ENCODE results near the gene NEGR1.

The NEGR1 gene

GRCh38 chr1:71526824-71527223 is 755.5 kb downstream of the NEGR1 start:
- no peak for DNase-seq (ENCODE audit: low spot score)
- H3K4me3 ChIP-seq = no peak overlapping the region
- no peak for TF ChIP-seq CTCF (IDR thresholded peaks at IDR 0.05)
- H3K27ac ChIP-seq = no peak overlapping the region

- H3K27ac ChIP-seq = no peak overlapping the region
- TF ChIP-seq CTCF (IDR thresholded peaks at IDR 0.05) = no peak
- DNase-seq (ENCODE audit: low spot score) = no peak
- H3K4me3 ChIP-seq = no peak overlapping the region
Measured at GRCh38 chr1:71522721-71523120, 759.6 kb downstream of the NEGR1 start.

GRCh38 chr1:71521655-71522264 is 760.6 kb downstream of the NEGR1 start:
- DNase-seq (ENCODE audit: low spot score) = no peak
- TF ChIP-seq CTCF (IDR thresholded peaks at IDR 0.05) = no peak
- Histone ChIP-seq H3K4me3 (no peak overlapping the region), H3K27ac (no peak overlapping the region)

GRCh38 chr1:71511505-71511904 is 770.8 kb downstream of the NEGR1 start:
- no peak for TF ChIP-seq CTCF (IDR thresholded peaks at IDR 0.05)
- Histone ChIP-seq H3K27ac (no peak overlapping the region), H3K4me3 (no peak overlapping the region)
- DNase-seq (ENCODE audit: low spot score) = no peak

GRCh38 chr1:71510725-71511124 is 771.6 kb downstream of the NEGR1 start:
- no peak overlapping the region for H3K27ac ChIP-seq
- TF ChIP-seq CTCF (IDR thresholded peaks at IDR 0.05) = no peak
- DNase-seq (ENCODE audit: low spot score) = no peak
- H3K4me3 ChIP-seq = no peak overlapping the region

GRCh38 chr1:71509051-71509595 is 773.2 kb downstream of the NEGR1 start:
- Histone ChIP-seq H3K27ac (no peak overlapping the region), H3K4me3 (no peak overlapping the region)
- TF ChIP-seq CTCF (IDR thresholded peaks at IDR 0.05) = no peak
- DNase-seq (ENCODE audit: low spot score) = no peak

- no peak overlapping the region for H3K27ac ChIP-seq
- H3K4me3 ChIP-seq = no peak overlapping the region
- no peak for TF ChIP-seq CTCF (IDR thresholded peaks at IDR 0.05)
- no peak for DNase-seq (ENCODE audit: low spot score)
Measured at GRCh38 chr1:71502006-71502405, 780.3 kb downstream of the NEGR1 start.
